Stimulated activated CD4-positive, alpha-beta T cell treated with anti-CD3 and anti-CD28 coated beads, Interleukin-15, amount 100 ng/mL, for 1 hour (primary cell): Measurements from ENCODE around the gene PDCD4.
"Not testable (repeated sequence)": the region's sequence is repeated elsewhere in the genome, so short reads cannot be mapped to it uniquely, and the experiment has no call there.

Source experiments
- DNase-seq, 2 donors: peaks; one replicate each; pipeline ENCODE4 v3.0.0-alpha.2; 2020; ENCODE audit warnings: low read depth in 1 of 2, low spot score in 1 of 2

PDCD4 gene

DNA sequence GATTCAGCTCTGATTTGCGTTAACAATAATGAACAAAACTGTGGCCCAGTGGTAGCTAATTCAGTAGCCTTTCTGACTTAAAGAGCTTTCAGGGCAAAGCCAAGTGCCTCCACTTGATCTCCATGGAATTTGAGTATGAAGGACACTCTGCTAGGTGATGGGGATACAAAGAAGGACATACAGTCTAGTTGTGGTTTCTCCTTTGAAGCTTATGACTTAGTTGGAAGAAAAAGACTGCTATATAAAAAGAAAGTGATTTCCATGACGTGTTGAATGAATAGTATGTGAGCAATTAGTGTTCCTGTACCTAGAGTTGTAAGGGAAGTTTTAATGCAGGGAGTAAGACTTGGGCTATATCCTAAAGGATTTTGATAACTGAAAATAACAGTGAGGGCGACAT, 8.3 kb downstream of the PDCD4 start:
- DNase-seq, result no peak

DNA sequence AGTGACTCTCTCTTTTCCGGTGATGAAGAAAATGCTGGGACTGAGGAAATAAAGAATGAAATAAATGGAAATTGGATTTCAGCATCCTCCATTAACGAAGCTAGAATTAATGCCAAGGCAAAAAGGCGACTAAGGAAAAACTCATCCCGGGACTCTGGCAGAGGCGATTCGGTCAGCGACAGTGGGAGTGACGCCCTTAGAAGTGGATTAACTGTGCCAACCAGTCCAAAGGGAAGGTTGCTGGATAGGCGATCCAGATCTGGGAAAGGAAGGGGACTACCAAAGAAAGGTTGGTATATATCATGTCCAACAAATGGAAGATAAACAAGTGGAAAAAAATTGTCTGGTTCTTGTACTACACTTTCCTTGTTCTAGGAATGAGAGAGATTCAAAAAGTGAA, 9.5 kb downstream of the PDCD4 start:
- no peak for DNase-seq

- no peak for DNase-seq
These were observed 10.2 kb downstream of the PDCD4 start for GRCh38 chr10:110881905-110882304.

GRCh38 chr10:110883924-110884323, 12.2 kb downstream of the PDCD4 start:
- no peak for DNase-seq

- DNase-seq, result no peak
These were observed 14.4 kb downstream of the PDCD4 start for GRCh38 chr10:110885932-110886674.

DNA sequence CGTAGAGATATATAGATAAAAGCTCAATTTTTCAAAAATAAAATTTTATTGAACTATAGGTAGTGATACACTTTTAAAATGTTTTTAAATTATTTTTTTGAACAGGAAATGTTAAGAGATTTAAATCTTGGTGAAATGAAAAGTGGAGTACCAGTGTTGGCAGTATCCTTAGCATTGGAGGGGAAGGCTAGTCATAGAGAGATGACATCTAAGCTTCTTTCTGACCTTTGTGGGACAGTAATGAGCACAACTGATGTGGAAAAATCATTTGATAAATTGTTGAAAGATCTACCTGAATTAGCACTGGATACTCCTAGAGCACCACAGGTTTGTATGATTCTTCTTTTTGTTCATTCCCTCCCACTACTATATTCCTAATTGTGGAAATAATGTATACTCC, 15.8 kb downstream of the PDCD4 start:
- DNase-seq, result no peak

DNA sequence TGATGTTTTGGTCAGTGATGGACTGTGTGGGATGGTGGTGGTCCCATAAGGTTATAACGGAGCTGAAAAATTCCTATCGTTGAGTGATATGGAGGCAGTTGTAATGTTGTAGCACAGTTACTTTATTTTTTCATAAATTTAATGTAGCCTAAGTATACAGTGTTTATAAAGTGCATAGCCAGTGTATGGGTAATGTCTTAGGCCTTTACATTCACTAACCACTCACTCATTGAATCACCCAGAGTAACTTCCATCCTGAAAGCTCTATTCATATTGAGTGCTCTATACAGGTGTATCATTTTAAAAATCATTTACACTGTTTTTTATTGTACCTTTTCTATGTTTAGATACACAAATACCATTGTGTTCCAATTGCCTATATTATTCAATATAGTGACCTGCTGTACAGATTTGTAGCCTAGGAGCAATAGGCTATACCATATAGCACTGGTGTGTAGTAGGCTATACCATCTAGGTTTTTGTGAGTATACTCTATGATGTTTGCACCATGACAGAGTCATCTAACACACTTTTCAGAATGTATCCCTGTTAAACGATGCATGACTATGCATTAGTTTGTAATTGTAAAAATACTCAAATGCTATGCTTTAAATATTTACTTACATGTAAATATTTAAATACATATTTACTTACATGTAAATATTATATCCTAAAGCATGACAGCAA, 21.0 kb downstream of the PDCD4 start:
- DNase-seq, result no peak

GRCh38 chr10:110893559-110894179, 21.9 kb downstream of the PDCD4 start:
- no peak for DNase-seq

DNA sequence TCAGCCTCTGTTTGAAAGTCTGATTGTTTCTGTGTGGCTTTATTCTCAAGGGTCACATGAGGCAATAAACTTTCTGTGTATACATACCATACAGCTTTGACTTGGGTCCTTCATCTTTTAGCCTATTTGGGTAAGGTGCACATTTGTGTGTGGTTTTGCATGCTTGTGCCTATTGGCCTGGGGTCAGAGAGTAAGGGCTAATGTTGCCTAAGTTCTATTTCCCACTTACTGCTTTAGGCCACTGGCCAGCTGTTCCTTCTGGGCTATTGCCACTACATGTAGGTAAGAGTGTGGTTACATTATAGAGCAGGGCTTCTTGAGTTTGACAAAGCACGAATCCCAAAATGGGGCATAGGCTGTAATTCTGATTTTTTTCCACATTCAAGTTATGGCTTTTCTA, 25.5 kb downstream of the PDCD4 start:
- no peak for DNase-seq

DNA sequence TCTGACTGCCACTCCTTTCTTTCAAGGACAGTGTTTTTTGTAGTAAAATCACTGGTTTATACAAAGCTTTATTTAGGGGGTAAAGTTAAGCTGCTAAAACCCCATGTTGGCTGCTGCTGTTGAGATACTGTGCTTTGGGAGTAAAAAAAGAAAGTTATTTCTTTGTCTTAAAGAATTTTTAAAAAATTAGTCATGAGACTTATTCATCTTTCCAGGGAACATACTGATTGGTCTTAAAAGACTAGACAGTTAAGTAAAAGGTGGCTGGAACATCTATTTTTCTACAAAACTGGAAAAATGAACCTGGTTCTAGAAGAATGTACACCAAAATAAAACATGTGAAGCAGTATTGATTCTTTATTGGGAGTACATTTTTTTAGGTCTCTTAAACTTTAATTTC, 26.7 kb downstream of the PDCD4 start:
- DNase-seq, result no peak

- no peak for DNase-seq
These were observed 29.3 kb downstream of the PDCD4 start for GRCh38 chr10:110900983-110901382.

DNA sequence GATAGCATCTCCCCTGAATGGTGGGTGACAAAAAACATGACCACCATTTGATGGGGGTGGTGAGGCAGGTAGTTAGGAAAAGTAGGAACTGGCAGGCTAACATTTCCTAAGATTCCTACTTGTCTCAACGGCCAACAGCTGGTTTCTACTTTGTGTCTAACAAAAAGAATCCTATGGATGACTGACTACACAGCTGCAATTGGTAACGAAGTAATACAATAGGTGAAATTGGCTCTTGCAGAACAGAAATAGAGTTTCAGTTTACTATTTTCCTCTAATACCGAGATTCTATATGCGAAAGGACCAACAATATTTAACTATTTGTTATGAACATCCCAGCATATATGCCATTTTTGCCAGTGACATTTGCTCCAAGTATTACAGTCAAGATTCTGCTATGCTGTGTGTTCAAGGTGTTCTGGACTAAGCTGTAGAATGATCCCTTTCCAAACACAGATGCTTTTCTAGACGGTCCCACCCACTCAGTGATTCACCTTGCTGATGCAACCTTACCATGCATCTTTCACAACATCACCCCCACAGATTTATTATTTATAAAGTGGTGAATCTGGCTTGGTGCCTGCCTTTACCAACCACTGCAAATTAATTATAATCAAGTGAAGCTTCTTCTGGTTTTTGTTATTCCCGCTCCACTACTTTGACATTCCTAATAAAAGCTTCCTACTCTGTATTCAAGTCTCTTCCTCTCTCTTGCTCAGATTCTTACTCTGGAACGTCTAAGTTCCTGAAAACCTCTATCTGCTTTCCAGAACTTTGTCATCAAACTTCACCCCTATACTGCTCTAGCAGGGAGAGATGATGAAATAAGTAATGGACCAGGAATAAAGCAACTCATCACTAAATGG, 30.5 kb downstream of the PDCD4 start:
- DNase-seq, result no peak

GRCh38 chr10:110903280-110904278, 31.9 kb downstream of the PDCD4 start:
- DNase-seq, result no peak

DNA sequence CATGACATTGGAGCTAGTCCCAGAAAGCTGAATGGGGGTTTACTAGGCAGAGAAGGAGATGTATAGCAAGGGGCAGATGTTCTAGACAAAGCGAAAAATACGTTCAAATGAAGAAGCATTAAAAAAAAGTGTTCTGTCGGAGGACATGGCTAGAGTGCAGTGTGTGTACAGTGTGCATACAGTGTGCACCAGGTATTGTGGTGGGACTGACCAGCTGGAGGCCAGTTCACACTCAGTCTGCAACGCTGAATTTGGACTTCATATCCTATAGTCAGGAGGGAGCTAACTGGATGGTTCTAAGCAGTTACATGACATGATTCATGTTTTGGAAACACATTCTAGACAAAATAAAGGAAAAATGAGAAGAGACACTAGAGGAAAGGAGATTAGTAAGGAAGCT, 38.4 kb downstream of the PDCD4 start:
- DNase-seq, result no peak

- no peak for DNase-seq
These were observed 40.6 kb downstream of the PDCD4 start for GRCh38 chr10:110912374-110912773.

GRCh38 chr10:110914431-110914830, 42.7 kb downstream of the PDCD4 start:
- no peak for DNase-seq

DNA sequence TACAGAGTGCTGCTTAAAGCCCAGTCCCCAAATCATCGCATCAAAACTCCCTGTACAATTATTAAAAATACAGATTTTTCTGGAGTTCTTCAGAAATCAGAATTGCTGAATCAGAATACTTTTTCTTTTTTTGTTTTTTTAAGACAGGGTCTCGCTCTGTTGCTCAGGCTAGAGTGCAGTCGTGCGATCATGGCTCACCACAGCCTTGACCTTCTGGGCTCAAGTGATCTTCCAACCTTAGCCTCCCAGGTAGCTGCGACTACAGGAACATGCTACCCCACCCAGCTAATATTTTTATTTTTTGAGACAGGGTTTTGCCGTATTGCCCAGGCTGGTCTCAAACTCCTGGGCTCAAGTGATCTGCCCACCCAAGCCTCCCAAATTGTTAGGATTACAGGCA, 43.3 kb downstream of the PDCD4 start:
- no peak for DNase-seq

DNA sequence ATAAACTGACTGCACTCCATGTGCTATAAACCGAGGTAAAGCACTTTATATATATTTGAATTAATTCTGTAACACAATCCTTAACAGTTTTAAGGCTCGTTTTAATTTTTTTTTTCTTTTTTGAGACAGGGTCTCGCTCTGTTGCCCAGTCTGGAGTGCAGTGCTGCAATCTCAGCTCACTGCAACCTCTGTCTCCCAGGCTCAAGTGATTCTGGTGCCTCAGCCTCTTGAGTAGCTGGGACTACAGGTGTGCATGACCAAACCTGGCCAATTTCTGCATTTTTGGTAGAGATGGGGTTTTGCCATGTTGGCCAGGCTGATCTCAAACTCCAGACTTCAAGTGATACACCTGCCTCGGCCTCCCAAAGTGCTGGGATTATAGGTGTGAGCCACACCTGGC, 43.9 kb downstream of the PDCD4 start:
- not testable (repeated sequence) for DNase-seq

DNA sequence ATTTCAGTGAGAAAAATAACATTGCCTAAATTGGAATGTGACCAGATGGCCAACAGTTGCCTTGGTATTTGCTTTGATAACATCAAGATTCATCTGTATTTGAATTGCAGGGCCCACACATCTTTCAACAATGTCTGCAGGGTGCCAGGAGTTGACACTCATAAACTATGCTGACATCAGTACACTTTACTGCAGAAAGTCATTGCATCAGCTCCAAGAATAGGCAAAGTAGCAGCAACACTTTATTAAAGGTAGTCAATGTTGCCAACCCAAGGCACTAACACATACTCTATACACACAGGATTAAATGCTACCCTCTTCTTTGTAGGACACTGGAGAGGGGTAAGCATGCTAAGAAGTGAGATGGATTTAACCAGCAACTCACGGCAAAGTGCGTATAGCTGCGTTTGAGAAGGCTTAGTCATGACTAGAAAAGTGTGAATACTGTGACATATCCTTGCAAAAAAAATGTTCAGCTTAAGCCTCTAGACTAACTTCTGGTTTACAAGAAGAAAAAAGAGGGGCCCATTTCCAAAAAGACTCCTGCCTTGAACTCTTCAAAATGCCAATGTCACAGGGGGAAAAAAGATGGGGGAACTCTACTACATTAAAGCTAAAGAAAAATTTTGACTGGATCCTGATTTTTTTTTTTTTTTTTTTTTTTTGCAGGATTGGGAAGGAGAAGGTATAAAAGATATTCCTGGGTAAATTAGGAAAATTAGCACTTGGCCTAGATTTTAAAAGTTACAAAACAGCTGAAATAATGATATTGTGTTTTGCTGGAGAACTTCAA, 45.0 kb downstream of the PDCD4 start:
- no peak for DNase-seq

DNA sequence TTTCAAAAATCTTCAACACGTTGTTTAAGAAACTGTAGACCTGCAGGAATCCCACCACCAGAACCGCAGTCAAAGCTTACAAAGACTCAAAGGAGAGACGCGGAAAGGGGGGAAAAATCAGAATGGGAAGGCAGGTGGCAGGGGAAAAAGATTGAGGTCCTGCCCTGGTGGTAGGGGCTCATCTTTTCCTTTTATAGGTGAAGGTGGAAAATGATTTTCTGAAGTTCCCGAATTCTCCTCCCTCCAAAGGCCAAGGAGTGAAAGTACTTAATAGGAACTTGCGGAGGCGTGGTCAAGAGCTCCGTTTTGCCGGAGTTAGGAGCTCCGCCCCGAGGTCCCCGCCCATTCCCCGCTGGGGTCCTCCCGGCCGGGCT, 46.5 kb downstream of the PDCD4 start:
- peak; percentile 68 to 74 for DNase-seq
